CD4-positive, alpha-beta T cell treated with Interleukin-15 for 1 hour (primary cell): ENCODE measurements around the gene PTPRD.
"Not testable (repeated sequence)": the region's sequence is repeated elsewhere in the genome, so short reads cannot be mapped to it uniquely, and the experiment has no call there.

Source experiments
- DNase-seq: peaks from one replicate; pipeline ENCODE4 v3.0.0-alpha.2; 2020

Gene PTPRD

DNA sequence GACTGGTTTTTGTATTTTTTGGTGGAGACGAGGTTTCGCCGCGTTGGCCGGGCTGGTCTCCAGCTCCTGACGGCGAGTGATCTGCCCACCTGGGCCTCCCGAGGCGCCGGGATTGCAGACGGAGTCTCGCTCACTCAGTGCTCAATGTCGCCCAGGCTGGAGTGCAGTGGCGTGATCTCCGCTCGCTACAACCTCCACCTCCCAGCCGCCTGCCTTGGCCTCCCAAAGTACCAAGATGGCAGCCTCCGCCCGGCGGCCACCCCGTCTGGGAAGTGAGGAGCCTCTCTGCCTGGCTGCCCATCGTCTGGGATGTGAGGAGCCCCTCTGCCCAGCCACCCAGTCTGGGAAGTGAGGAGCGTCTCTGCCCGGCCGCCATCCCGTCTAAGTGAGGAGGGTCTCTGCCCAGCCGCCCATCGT, 163.6 kb downstream of the PTPRD start:
- DNase-seq: peak; percentile 8

DNA sequence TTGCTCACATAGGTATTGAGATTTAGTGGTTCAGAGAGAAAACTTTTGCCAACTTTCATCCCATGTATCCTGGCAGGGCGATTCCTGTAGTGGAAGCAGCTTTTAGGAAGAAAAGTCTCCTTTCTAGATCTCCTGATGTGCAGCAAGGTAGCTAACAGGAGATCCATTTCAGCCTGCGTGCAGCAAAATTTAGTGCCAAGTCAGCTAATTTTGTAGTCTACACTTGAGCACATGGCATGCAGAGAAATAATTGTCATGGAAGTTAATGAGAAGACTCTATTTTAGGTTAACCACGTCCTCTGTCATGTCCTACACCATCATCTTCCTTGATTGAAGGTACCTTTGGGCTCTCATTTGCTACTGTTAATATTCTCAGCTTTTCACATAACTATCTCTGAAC, 165.8 kb downstream of the PTPRD start:
- no peak for DNase-seq

DNA sequence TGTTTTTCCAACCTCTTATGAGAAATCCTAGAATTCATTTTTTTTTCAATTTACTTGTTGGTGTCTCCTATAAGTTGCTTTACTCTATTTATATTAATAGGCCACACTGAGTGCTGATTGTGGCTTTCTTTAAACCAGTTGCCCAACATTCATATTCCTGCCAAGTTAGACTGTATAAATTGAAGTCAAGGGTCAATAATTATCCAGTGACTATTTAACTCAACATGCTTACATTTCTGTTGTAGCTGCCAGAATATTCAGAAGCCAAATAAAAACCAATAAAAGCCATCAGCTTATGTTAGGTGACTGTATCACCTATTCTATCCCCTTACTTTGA, 169.0 kb downstream of the PTPRD start:
- no peak for DNase-seq

DNA sequence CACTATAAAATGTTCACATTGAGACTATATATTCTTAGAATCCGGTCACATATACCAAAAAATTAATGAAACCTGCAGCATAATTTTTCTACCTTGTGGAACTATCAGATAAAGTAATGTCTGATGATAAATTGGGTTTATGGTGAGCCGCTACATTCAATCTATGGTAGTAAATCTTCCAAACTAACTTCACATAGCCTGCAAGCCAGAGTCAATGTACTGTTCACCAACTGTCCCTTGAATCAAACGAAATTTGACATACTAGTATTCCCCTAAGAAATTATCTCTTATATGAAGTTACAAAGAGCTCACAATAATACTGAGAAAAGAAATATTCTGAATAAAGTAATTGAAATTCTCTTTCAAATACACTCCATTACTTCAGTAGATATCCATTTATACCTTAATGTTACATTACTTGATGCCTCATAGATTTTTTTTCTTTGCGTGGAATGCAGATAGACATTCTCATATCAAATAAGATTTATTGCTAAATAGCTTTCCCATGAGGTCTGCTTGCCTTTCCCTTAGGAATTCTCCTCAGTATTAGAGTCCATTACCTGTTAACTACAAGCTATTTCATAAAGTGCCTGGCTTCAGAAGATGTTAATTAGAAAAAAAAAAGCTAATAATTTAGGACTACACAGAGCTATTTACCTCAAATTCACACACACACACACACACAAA, 169.5 kb downstream of the PTPRD start:
- no peak for DNase-seq

- no peak for DNase-seq
Observed at GRCh38 chr9:10438955-10439354, 173.8 kb downstream of the PTPRD start.

DNA sequence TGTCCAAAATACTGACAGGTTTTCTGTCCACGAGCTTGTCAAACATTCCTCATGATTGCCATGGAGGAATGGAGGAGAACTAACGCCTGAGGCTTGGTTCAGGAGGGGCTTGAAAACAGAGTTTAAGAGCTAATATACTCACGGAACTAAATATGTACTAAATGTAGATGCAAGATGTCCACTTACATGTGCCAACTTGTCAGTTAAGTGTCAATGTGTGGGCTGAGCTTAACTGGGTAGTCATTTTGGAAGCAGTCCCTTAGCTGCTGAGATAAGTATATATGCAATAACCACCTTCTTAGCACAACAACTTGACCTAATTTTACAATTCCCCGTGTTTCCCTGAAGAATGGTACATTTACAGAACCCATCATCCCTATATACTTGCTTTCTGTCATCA, 176.0 kb downstream of the PTPRD start:
- DNase-seq: no peak

GRCh38 chr9:10434412-10434811, 178.4 kb downstream of the PTPRD start:
- no peak for DNase-seq

GRCh38 chr9:10411272-10411671, 201.5 kb downstream of the PTPRD start:
- no peak for DNase-seq

DNA sequence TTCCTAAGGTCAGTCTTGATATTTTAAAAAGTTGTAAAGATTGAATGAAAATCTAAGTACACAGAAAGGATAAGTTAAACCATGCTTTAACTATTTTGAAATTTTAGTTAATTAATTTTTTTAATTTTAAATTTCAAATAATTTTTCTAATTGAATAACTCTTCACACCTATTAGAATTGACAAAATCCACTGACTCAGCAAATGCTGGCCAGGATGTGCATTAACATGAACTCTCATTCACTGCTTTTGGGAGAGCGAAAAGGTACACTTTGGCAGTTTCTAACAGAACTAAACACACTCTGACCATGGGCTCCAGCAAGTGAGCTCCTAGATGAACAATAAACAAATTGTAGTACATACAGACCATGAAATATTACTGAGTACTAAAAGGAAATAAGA, 209.5 kb downstream of the PTPRD start:
- DNase-seq: no peak

- DNase-seq: no peak
Observed at GRCh38 chr9:10396615-10397014, 216.2 kb downstream of the PTPRD start.

DNA sequence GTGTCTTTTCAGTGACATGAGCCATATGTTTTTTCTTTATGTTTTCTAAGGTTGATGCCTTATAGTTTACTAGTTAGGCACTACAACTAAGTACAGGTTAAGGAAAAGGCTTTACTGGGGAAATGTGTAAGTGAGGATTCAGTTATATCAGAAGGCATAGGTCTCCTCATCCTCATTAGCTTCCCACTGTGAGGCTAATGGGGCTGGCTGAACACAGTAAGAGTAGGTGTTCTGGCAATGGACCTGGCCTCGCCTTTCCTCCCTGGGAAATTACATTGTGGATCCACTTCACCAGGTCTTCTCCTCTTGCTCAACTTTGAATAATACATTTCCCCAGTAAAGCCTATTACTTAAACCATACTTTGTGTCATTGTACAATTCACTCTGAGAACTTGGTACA, 225.5 kb downstream of the PTPRD start:
- no peak for DNase-seq

DNA sequence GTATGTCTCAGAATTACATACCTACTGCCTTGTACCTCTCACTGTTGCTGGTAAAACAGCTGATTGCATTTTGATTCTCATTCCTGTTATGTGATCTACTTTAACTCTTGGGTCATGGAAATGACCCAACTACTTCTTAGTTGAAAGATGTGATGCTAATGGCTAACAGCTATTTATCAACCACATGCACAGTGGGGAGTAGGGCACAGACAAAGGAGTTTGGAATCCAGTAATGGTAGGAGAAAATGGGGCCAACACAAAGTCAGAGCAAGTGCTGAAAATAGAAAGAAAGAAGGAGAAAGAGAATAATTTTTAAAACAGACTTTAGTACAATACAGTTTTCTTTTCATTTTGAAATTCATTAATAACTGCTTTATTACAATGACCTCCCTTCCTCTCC, 241.0 kb downstream of the PTPRD start:
- no peak for DNase-seq

GRCh38 chr9:10366171-10366779, 246.5 kb downstream of the PTPRD start:
- DNase-seq: no peak

DNA sequence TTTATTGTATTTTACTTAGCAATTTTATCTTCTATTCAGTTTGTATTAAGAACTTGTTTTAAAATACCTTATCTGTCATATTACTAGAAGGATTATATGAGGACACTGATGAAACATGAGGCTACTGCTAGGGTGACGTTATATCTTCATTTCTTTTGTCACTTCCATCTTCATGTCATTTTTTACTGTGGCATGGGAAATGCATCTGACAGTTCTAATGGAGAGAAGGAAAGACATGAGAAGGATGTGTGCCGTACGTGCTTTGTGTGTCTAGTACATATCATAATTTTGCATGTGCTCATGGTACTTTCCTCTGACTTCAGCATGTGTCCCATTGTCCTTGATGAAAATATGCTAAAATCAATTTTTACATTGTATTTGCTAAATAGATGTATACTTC, 258.2 kb downstream of the PTPRD start:
- DNase-seq: no peak

DNA sequence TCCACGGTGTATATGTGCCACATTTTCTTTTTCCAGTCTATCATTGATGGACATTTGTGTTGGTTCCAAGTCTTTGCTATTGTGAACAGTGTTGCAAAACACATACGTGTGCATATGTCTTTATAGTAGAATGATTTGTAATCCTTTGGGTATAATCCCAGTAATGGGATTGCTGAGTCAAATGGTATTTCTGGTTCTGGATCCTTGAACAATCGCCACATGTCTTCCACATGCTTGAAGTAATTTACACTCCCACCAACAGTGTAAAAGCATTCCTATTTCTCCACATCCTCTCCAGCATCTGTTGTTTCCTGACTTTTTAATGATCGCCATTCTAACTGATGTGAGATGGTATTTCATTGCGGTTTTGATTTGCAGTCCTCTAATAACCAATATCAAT, 267.2 kb downstream of the PTPRD start:
- not testable (repeated sequence) for DNase-seq

DNA sequence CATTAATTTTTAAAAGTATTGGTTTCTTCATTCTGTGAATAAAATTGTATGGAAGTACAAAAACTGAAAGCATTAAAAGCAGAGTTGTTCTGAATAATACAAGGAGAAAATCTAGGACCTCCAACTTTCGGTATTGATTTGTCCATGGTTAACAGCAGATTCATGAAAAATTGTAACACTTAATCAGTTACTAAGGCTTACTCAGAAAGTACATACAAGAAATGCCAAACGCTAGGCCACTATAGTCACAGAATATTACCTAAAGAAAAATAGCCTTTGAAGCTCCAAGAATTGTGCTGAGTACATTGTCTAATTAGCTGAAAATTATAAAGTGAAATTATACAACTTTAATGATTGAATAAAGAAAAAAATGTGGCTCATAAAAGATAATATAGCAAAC, 271.7 kb downstream of the PTPRD start:
- DNase-seq: no peak

- no peak for DNase-seq
Observed at GRCh38 chr9:10339152-10339551, 273.6 kb downstream of the PTPRD start.

DNA sequence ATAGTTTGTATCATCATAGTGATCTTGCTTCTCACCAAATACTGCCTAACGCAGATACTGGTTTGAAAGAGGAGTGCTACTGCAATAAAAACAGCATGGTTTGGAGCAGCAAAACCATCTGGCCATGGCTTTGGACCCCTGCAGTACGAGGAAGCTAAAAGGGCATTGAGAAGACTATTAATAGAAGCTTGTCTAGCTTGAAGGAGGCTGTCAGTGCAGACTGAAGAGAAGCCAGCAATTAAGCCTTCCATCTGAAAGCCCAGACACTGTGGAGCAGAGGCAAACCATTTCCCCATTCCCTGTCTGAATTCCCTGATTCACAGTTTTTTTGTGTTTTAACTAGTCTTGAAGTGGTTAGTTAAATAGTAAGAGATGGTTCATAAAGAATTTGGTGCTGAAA, 281.6 kb downstream of the PTPRD start:
- no peak for DNase-seq

DNA sequence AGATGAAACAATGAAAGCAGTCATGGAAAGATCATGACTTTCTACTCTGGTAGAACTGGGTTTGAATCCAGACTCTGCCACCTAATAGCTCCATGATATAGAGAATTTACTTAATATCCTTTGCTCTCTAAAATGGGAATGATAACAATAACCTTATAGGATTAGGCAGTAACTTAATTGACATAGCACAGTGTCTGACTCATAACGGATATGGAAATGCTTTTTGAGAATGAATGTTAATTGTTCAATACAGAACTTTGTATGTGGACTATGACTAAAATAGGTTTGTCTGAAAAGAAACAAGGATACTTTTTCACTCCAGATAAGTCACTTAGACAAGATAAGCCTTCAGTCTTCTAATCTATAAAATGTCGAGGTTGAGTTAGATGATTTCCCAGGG, 330.7 kb downstream of the PTPRD start:
- DNase-seq: no peak

DNA sequence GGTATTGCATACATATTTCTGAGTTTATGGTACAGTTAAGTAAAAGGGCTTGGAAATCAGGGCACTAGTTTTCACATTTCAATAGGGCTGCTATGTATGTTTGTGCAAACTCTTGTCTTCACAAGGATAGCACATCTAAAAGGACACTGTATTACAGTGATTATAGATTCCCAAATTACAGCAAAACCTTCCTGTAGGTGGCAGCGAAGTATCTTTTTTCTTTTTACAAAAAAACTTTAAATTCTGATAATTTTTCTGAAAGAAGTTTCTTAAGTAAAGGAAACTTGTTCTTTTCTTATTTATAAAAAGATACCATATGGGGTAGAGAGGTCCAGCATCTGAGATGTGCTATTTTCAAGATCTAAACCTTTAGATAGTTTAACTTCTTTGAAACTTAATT, 337.8 kb downstream of the PTPRD start:
- no peak for DNase-seq

- DNase-seq: no peak
Observed at GRCh38 chr9:10274175-10274574, 338.6 kb downstream of the PTPRD start.

DNA sequence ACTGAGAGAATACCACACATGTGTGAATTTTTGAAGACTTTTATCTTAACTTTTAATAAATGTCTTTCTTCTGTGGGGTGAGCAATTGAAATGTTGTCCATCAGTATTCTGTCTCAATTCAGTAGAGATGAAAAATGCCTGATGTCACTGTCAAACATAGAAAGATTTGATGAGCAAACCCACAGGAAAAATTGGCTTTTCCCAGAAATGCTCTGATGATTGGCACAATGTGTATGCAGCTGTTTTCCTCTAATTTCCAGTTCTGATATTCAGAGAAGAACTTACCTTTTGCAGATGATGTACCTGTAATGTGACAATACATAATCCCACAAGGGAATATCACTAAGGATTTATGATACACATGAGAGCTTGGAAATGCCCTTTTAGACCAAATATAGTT, 340.0 kb downstream of the PTPRD start:
- DNase-seq: no peak

GRCh38 chr9:10268531-10269485, 344.0 kb downstream of the PTPRD start:
- no peak for DNase-seq

GRCh38 chr9:10265153-10265631, 347.6 kb downstream of the PTPRD start:
- no peak for DNase-seq
